LNCaP clone FGC (cell line): ENCODE data around the gene MUC20.
"Not testable (repeated sequence)": the region's sequence is repeated elsewhere in the genome, so short reads cannot be mapped to it uniquely, and the experiment has no call there.

Experiments
- DNase-seq: peaks from one replicate; pipeline ENCODE4 v3.0.0-alpha.2; 2011; ENCODE audit warnings: low read depth
- H3K4me3 ChIP-seq: 2 replicates; pipeline ENCODE4 v1.5.1; 2011; ENCODE audit warnings: mild to moderate bottlenecking, low read depth, low read length, control low read depth
- CTCF ChIP-seq: IDR thresholded peaks from 2 replicates; pipeline ENCODE4 v1.5.1; 2012; ENCODE audit warnings: mild to moderate bottlenecking; ENCODE audit not compliant: control insufficient read depth, insufficient read depth; ENCODE audit errors: extremely low read depth

The MUC20 gene

DNA sequence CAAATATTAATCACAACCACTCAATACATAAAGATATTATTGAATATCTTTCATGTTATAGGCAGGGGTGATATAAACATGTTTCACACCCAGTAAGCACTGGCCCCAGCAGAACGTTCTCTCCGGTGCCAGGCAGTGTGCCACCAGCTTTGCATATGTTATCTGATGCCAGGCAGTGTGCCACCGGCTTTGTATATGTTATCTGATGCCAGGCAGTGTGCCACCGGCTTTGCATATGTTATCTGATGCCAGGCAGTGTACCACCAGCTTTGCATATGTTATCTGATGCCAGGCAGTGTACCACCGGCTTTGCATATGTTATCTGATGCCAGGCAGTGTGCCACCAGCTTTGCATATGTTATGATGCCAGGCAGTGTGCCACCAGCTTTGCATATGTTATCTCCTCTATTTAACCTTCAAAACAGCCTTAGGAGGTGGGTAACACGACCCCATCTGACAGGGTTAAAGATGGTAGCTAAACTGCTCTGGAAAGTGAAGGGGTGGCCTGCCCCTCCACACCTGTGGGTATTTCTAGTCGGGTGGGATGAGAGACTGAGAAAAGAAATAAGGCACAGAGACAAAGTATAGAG, 6.9 kb downstream of the MUC20 start:
- peak; percentile 94 for DNase-seq
- TF ChIP-seq CTCF: no peak
- H3K4me3 ChIP-seq: no peak overlapping the region

- H3K4me3 ChIP-seq, DNase-seq: not testable (repeated sequence)
Observed at GRCh38 chr3:195728789-195729188, 8.0 kb downstream of the MUC20 start.

DNA sequence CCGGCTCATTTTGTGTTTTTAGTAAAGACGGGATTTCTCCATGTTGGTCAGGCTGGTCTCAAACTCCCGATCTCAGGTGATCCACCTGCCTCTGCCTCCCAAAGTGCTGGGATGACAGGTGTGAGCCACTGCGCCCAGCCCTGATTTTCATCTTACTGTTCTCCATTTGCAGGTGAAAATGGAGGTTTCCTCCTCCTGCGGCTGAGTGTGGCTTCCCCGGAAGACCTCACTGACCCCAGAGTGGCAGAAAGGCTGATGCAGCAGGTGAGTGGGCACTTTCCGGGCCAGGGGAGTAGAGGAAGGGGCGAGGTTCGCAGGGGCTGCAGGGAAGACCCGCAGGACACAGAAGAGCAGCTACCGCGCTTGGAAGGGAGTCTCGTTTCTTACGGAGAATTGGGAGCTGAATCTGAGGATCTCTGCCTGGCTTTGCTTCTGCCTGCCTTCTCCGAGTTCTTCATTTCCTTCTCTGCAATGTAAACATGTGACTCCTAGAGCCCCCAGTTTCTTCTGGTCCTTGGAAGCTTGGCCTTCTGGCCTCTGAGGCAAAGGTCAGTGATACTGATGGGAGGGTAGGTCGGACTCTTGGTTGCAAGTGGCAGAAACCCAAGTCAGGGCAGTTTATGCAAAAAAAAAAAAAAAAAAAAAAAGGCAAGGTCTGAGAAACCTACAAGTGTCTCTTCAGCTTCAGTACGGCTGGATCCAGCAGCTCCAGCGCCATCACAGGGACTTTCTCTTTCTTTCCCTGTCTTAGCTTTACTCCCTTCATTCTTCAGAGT, 8.9 kb downstream of the MUC20 start:
- no peak overlapping the region for H3K4me3 ChIP-seq
- no peak for TF ChIP-seq CTCF
- no peak for DNase-seq

DNA sequence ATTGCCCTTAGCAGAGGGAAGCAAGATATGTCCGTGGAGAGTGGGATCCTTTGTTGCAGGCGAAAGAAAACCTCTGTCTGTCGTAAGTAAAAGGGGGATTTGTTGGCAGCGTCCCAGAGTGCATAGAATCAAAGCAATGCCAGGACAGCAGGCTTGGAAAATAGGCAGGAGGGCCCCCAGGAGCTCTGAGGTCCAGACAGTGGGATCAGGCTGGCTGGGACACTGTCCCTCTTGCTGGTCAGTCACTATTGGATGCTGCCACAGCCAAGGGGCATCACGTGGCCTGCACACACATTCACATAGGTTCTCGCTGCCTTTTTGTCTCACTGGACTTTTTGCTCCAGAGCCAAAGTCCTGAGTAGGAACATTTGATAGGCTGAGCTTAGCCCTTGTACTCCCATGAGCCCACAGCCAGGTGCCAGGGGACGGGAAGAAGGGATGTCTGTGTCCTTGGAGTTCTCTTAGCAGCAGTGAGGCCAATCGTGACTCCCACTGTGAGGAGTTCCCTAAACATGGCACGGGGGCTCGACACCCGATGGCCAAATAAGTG, 10.7 kb downstream of the MUC20 start:
- no peak for DNase-seq
- no peak for TF ChIP-seq CTCF
- H3K4me3 ChIP-seq: no peak overlapping the region

- no peak overlapping the region for H3K4me3 ChIP-seq
- no peak for DNase-seq
- TF ChIP-seq CTCF: no peak
Observed at GRCh38 chr3:195732940-195733339, 12.2 kb downstream of the MUC20 start.

DNA sequence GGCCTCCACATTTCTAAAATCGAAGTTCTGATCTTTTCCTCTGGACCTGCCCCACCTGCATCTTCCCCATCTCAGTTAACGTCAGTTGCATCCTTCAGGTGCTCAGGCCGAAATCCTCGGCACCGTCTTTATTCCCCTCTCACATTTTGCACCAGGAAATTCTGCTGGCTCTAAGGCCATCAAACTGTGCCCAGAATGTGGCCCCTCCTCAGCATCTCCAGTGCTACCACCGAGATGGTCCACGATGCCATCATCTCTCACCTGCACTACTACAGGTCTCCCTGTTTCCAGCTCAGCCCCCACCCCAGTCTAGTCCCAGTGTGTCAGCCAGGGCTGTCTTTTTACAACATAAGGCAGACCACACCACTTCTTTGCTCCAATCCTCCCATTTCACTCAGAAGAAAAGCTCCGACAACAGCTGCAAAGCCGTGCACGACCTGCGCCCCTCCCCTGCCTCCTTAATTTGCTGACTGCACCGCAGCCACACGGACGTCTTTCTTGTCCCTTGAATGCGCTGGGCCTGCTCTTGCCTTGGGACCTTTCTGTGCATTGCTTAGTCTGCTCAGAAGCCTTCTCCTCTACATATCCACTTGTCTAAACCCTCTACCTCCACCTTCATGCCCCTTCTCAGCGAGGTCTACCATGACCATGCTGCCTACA, 14.4 kb downstream of the MUC20 start:
- H3K4me3 ChIP-seq: no peak overlapping the region
- no peak for TF ChIP-seq CTCF
- DNase-seq: no peak

- peak; percentile 33 for TF ChIP-seq CTCF
- no peak for DNase-seq
- no peak overlapping the region for H3K4me3 ChIP-seq
Observed at GRCh38 chr3:195736866-195737490, 16.2 kb downstream of the MUC20 start.

GRCh38 chr3:195737782-195738181, 17.0 kb downstream of the MUC20 start:
- DNase-seq, H3K4me3 ChIP-seq: not testable (repeated sequence)
